Chondrocyte (in vitro differentiated cells): ENCODE measurements around the gene MAB21L4. TPM values are rescaled to one million over a fixed set of nuclear protein-coding genes. Genes with fewer than 3 reads are reported as not detected.

Experiments used
- DNase-seq: peaks from one replicate; pipeline ENCODE4 v3.0.0; 2021; ENCODE audit warnings: mixed read lengths, low spot score
- H3K27ac Mint-ChIP-seq: one replicate; pipeline ENCODE4 v1.8.0; 2021; ENCODE audit warnings: mild to moderate bottlenecking, moderate library complexity, mixed read lengths; ENCODE audit not compliant: unreplicated experiment
- H3K27me3 Mint-ChIP-seq: 2 replicates; pipeline ENCODE4 v1.8.0; 2021; ENCODE audit warnings: low read depth, mixed read lengths
- H3K36me3 Mint-ChIP-seq: 2 replicates; pipeline ENCODE4 v1.8.0; 2021; ENCODE audit warnings: low read depth, mixed read lengths
- H3K4me1 Mint-ChIP-seq: 2 replicates; pipeline ENCODE4 v1.8.0; 2021; ENCODE audit warnings: low read depth, mild to moderate bottlenecking, mixed read lengths
- H3K4me3 Mint-ChIP-seq: one replicate; pipeline ENCODE4 v1.8.0; 2021; ENCODE audit warnings: mild to moderate bottlenecking, moderate library complexity, mixed read lengths; ENCODE audit not compliant: unreplicated experiment
- H3K9me3 Mint-ChIP-seq: 2 replicates; pipeline ENCODE4 v1.8.0; 2021; ENCODE audit warnings: low read depth, mixed read lengths
- CTCF ChIP-seq: fragments of 200-600 bp; sonication (generic); IDR thresholded peaks from 2 replicates; pipeline ENCODE4 v1.5.0; 2021; ENCODE audit warnings: antibody characterized with exemption, mild to moderate bottlenecking, moderate library complexity
- total RNA-seq: library from RNA; stranded (reverse); gene quantifications from 3 replicates; pipeline ENCODE4 v1.2.1, GENCODE V29; 2021

Gene MAB21L4
- total RNA-seq, 1 donor from 2014 or later = not detected

DNA sequence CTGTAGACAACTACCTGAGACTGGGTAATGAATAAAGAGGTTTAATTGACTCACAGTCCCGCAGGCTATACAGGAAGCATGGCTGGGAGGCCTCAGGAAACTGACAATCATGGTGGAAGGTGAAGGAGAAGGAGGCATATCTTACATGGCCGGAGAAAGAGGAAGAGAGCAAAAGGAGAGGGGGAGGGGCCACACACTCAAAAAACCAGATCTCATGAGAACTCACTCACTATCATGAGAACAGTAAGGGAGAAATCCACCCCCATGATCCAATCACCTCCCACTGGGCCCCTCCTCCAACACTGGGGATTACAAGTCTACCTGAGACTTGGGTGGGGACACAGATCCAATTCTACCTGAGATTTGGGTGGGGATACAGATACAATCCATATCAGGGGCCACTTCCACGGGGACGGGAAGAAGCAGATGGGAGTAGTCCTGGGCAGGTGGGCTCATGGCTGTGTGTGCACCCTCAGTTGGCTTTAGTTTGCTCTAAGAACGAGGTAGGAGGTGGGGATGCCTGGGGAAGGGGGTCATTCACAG lies 9.9 kb downstream of the MAB21L4 start:
- Mint-ChIP-seq H3K36me3 (no peaks in the 10 kb centered on the region), H3K4me3 (no peak overlapping the region), H3K9me3 (no peaks in the 10 kb centered on the region), H3K4me1 (no peaks in the 10 kb centered on the region), H3K27ac (no peak overlapping the region), H3K27me3 (peaks cover 12% of the 10 kb centered on the region)
- TF ChIP-seq CTCF = no peak
- peak; percentile 20 for DNase-seq

DNA sequence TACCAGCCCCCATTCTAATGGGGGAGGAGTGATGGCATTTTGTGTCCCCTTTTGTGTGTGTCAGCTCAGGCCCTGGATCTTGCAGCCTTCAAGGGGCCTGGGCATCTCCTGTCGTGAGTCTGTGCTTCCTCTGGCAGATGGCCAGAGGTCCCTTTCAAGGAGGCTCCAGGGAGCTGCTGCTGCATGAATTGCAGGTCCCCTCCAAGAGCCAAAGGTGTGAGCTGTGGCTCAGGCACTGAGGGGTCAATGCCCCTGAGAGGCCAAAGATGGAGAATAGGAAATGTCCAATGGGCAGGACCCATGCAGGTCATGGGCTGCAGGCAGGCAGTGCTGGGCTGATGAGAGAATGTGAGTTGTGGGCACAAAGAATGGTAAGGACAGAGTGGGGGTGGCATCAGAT lies 10.4 kb downstream of the MAB21L4 start:
- TF ChIP-seq CTCF = no peak
- Mint-ChIP-seq H3K27ac (no peak overlapping the region), H3K27me3 (peaks cover 17% of the 10 kb centered on the region), H3K9me3 (no peaks in the 10 kb centered on the region), H3K4me3 (no peak overlapping the region), H3K36me3 (no peaks in the 10 kb centered on the region), H3K4me1 (no peaks in the 10 kb centered on the region)
- DNase-seq = peak; percentile 36

DNA sequence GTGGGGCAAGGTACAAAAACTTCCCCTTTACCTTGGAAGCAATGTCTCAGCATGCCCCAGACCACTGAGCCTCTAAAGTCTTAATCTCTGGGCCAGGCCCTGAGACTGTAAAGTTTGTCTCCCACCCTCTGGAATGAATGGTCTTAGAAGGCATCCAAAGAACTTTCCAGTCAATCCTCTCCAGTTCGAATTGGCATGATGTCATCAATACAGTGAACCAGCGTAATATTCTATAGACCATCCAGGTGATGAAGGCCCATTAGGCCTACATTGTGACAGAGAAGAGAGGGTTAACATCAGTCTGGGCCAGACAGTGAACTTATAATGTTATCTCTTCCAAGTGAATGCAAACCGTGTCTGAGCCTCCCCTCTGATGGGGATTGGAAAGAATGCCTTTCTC lies 11.2 kb downstream of the MAB21L4 start:
- H3K9me3 Mint-ChIP-seq = no peaks in the 10 kb centered on the region
- no peak overlapping the region for H3K4me3 Mint-ChIP-seq
- no peak for DNase-seq
- TF ChIP-seq CTCF = no peak
- no peaks in the 10 kb centered on the region for H3K4me1 Mint-ChIP-seq
- no peak overlapping the region for H3K27ac Mint-ChIP-seq
- H3K36me3 Mint-ChIP-seq = no peaks in the 10 kb centered on the region
- H3K27me3 Mint-ChIP-seq = peaks cover 21% of the 10 kb centered on the region

GRCh38 chr2:240884221-240884620 lies 11.7 kb downstream of the MAB21L4 start:
- no peak for TF ChIP-seq CTCF
- H3K27ac Mint-ChIP-seq = no peak overlapping the region
- no peaks in the 10 kb centered on the region for H3K9me3 Mint-ChIP-seq
- no peaks in the 10 kb centered on the region for H3K36me3 Mint-ChIP-seq
- H3K27me3 Mint-ChIP-seq = peaks cover 24% of the 10 kb centered on the region
- no peak overlapping the region for H3K4me3 Mint-ChIP-seq
- H3K4me1 Mint-ChIP-seq = no peaks in the 10 kb centered on the region
- peak; percentile 29 for DNase-seq

DNA sequence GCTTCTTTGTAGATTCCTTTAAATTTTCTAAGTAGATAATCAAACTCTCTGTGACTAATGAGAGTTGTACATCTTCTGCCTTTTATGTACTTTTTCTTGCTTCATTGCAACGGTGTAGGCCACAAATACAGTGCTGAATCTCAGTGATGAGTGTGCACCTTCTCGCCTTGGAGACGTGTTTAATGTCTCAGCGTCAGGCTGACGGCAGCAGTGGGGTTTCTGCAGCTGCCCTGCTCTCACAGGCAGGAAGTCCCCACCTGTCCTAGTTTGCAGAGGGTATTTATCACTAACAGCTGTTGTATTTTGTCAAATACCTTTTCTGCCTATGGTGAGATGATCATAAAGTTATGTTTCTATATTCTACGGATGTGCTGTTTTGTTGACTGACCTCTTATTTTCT lies 14.0 kb downstream of the MAB21L4 start:
- Mint-ChIP-seq H3K27ac (no peak overlapping the region), H3K27me3 (peaks cover 24% of the 10 kb centered on the region), H3K36me3 (no peaks in the 10 kb centered on the region), H3K4me1 (no peaks in the 10 kb centered on the region), H3K9me3 (no peaks in the 10 kb centered on the region), H3K4me3 (no peak overlapping the region)
- TF ChIP-seq CTCF = no peak
- DNase-seq = no peak
